ENCODE results near the gene RWDD4.

GRCh38 chr4:183627979-183628588 lies 30.9 kb downstream of the RWDD4 start:
- TF ChIP-seq, protein P1, sequence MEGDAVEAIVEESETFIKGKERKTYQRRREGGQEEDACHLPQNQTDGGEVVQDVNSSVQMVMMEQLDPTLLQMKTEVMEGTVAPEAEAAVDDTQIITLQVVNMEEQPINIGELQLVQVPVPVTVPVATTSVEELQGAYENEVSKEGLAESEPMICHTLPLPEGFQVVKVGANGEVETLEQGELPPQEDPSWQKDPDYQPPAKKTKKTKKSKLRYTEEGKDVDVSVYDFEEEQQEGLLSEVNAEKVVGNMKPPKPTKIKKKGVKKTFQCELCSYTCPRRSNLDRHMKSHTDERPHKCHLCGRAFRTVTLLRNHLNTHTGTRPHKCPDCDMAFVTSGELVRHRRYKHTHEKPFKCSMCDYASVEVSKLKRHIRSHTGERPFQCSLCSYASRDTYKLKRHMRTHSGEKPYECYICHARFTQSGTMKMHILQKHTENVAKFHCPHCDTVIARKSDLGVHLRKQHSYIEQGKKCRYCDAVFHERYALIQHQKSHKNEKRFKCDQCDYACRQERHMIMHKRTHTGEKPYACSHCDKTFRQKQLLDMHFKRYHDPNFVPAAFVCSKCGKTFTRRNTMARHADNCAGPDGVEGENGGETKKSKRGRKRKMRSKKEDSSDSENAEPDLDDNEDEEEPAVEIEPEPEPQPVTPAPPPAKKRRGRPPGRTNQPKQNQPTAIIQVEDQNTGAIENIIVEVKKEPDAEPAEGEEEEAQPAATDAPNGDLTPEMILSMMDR (IDR thresholded peaks at IDR 0.05; ENCODE audit: poor library complexity): no peak
- TF ChIP-seq EZH2 (IDR thresholded peaks at IDR 0.05; ENCODE audit: borderline replicate concordance) (no peak), EZH2phosphoT487 (IDR thresholded peaks at IDR 0.05; ENCODE audit: low read depth, severe bottlenecking, unreplicated experiment) (no peak)
